K562 (cell line): ENCODE data around the gene MCM5.

Source experiments
- ATF3 ChIP-seq, 2 experiments: fragments of 450-650 bp in 1 of 2; sonication (generic) in 1 of 2; formaldehyde crosslinking in 1 of 2; IDR thresholded peaks in 1 of 2; conservative IDR thresholded peaks in 1 of 2; 2 replicates each; pipeline versions ENCODE4 v1.6.1 to v1.8.1; 2016 to 2023; ENCODE audit warnings: mild to moderate bottlenecking in 2 of 2, moderate library complexity in 2 of 2, inconsistent platforms in 1 of 2, missing genetic modification reagents in 1 of 2
- CTCF ChIP-seq, 3 experiments: IDR thresholded peaks in 2 of 3; conservative IDR thresholded peaks in 1 of 3; 2 replicates each; pipeline ENCODE4 v1.5.1; 2011 to 2012; ENCODE audit warnings: low read length in 3 of 3, mild to moderate bottlenecking in 3 of 3, control low read depth in 2 of 3, improper control_type of control experiment in 1 of 3, inconsistent platforms in 1 of 3, low read depth in 1 of 3, mixed read lengths in 1 of 3, moderate library complexity in 1 of 3; ENCODE audit not compliant: insufficient read depth in 2 of 3
- E2F1 ChIP-seq: sonication (generic); formaldehyde crosslinking; IDR thresholded peaks from 2 replicates; pipeline ENCODE4 v1.8.1; 2023; ENCODE audit warnings: mild to moderate bottlenecking, missing genetic modification reagents, moderate library complexity
- EP300 ChIP-seq: IDR thresholded peaks from 2 replicates; pipeline ENCODE4 v1.6.1; 2012; ENCODE audit warnings: low read length, improper control_type of control experiment
- FOXK2 ChIP-seq, 2 experiments: fragments of 450-650 bp; IDR thresholded peaks in 1 of 2; conservative IDR thresholded peaks in 1 of 2; 2 replicates each; pipeline ENCODE4 v1.6.1; 2016; ENCODE audit warnings: low read depth in 2 of 2, mild to moderate bottlenecking in 1 of 2
- LEF1 ChIP-seq: fragments of 450-650 bp; IDR thresholded peaks from 2 replicates; pipeline ENCODE4 v1.6.1; 2016; ENCODE audit warnings: mild to moderate bottlenecking
- MAX ChIP-seq: sonication (generic); formaldehyde crosslinking; IDR thresholded peaks from 2 replicates; pipeline ENCODE4 v1.9.0; 2022; ENCODE audit warnings: mild to moderate bottlenecking, missing genetic modification reagents
- MLLT1 ChIP-seq, 2 experiments: fragments of 450-650 bp; IDR thresholded peaks; 2 replicates each; pipeline ENCODE4 v1.6.1; 2016
- PHB2 ChIP-seq: fragments of 450-650 bp; IDR thresholded peaks from 2 replicates; pipeline ENCODE4 v1.6.1; 2017; ENCODE audit warnings: low read depth
- POLR2AphosphoS5 ChIP-seq: IDR thresholded peaks from 2 replicates; pipeline ENCODE4 v1.6.1; 2011; ENCODE audit warnings: mild to moderate bottlenecking, low read depth, low read length, moderate library complexity; ENCODE audit not compliant: control insufficient read depth, insufficient read depth
- SP1 ChIP-seq: sonication (generic); formaldehyde crosslinking; IDR thresholded peaks from 2 replicates; pipeline ENCODE4 v1.8.1; 2022; ENCODE audit warnings: mild to moderate bottlenecking, missing genetic modification reagents
- ZNF274 ChIP-seq: IDR thresholded peaks from 2 replicates; pipeline ENCODE4 v1.6.1; 2011; ENCODE audit warnings: low read depth, mild to moderate bottlenecking, low read length, moderate library complexity, borderline replicate concordance
- ZNF407 ChIP-seq: fragments of 450-650 bp; IDR thresholded peaks from 2 replicates; pipeline ENCODE4 v1.6.1; 2016; ENCODE audit warnings: low read depth
- ZNF511 ChIP-seq: sonication (generic); formaldehyde crosslinking; IDR thresholded peaks from 2 replicates; pipeline ENCODE4 v1.8.0; 2022; ENCODE audit warnings: mild to moderate bottlenecking, missing genetic modification reagents

GRCh38 chr22:35363566-35364086 is 36.3 kb upstream of the MCM5 start:
- TF ChIP-seq POLR2AphosphoS5 (no peak), ZNF274 (no peak), LEF1 (no peak), EP300 (no peak), MLLT1 (IDR thresholded peaks at IDR 0.05) (no peak), CTCF (IDR thresholded peaks at IDR 0.05 in 2 of 3, conservative IDR thresholded peaks at IDR 0.05 in 1 of 3; ENCODE audit: insufficient read depth in 2 of 3, low read depth in 1 of 3, low read length in 3 of 3) (no peak), PHB2 (no peak), E2F1 (CRISPR knock-in tag) (no peak), SP1 (no peak), MAX (CRISPR knock-in tag) (no peak), ZNF511 (no peak), ATF3 (IDR thresholded peaks at IDR 0.05) (no peak), ATF3 (CRISPR knock-in tag; conservative IDR thresholded peaks at IDR 0.05) (no peak), ZNF407 (no peak), FOXK2 (conservative IDR thresholded peaks at IDR 0.05 in 1 of 2, IDR thresholded peaks at IDR 0.05 in 1 of 2; ENCODE audit: low read depth in 2 of 2) (no peak)
